SK-N-MC (cell line): ENCODE results near the gene RBM18.

Experiments used
- DNase-seq: peaks from one replicate; pipeline ENCODE4 v3.0.0-alpha.2; 2011; ENCODE audit warnings: low read depth, low spot score
- H3K27ac ChIP-seq: fragments of 200-600 bp; sonication (generic); 2 replicates; pipeline ENCODE4 v1.5.1; 2016; ENCODE audit warnings: mixed run types
- H3K36me3 ChIP-seq: fragments of 200-600 bp; sonication (generic); 2 replicates; pipeline ENCODE4 v1.6.1; 2017; ENCODE audit warnings: antibody characterized with exemption, low read length, mixed read lengths; ENCODE audit not compliant: insufficient read depth
- H3K4me3 ChIP-seq: fragments of 200-600 bp; sonication (generic); 2 replicates; pipeline ENCODE4 v1.5.1; 2016
- H3K9ac ChIP-seq: fragments of 200-600 bp; sonication (generic); 2 replicates; pipeline ENCODE4 v1.8.0; 2017; ENCODE audit warnings: mixed run types, mixed read lengths; ENCODE audit not compliant: insufficient read length
- H3K9me3 ChIP-seq: fragments of 200-600 bp; sonication (generic); 2 replicates; pipeline ENCODE4 v1.6.1; 2017; ENCODE audit warnings: low read depth, mild to moderate bottlenecking, antibody characterized with exemption, low read length, moderate library complexity, mixed read lengths
- EZH2 ChIP-seq: fragments of 200-600 bp; sonication (generic); IDR thresholded peaks from one replicate; pipeline ENCODE4 v1.6.1; 2017; ENCODE audit warnings: antibody characterized with exemption
- FOXP2 ChIP-seq: optimal IDR thresholded peaks from 2 replicates; pipeline ENCODE3; 2011; ENCODE audit warnings: mild to moderate bottlenecking, moderate library complexity; ENCODE audit not compliant: insufficient read depth; ENCODE audit errors: extremely low read length, control extremely low read depth
- POLR2AphosphoS5 ChIP-seq: IDR thresholded peaks from 2 replicates; pipeline ENCODE4 v1.6.1; 2012; ENCODE audit warnings: mild to moderate bottlenecking, low read depth, low read length, borderline replicate concordance

RBM18 gene

DNA sequence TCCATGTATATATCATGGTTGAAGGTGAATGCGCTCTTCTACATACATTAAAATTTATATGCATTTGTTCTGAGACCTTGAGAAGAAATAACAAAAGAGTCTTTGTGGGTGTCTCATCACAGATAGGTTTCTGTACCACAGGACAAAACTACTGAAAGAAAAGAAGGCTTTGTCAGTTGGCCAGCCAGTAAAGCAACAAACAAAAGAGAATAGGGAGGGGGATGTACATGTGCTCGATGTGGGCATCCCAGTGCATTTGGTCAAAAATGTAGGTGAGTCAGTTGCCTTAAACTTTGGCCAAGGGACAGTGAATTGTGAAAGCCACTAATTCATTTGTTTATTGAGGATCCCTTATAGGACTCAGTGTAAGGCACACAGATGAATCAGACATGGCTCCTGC, 13.3 kb downstream of the RBM18 start:
- peaks cover 56% of the 10 kb centered on the region for H3K36me3 ChIP-seq
- TF ChIP-seq FOXP2 (no peak), POLR2AphosphoS5 (no peak), EZH2 (no peak)
- no peak overlapping the region for H3K4me3 ChIP-seq
- H3K9ac ChIP-seq: no peak overlapping the region
- no peak for DNase-seq
- H3K9me3 ChIP-seq: no peaks in the 10 kb centered on the region
- H3K27ac ChIP-seq: no peak overlapping the region

GRCh38 chr9:122248448-122248865, 16.2 kb downstream of the RBM18 start:
- peaks cover 68% of the 10 kb centered on the region for H3K36me3 ChIP-seq
- H3K9ac ChIP-seq: no peak overlapping the region
- no peak overlapping the region for H3K27ac ChIP-seq

GRCh38 chr9:122246666-122247065, 18.0 kb downstream of the RBM18 start:
- Histone ChIP-seq H3K27ac (no peak overlapping the region), H3K4me3 (no peak overlapping the region), H3K9ac (no peak overlapping the region), H3K36me3 (peaks cover 69% of the 10 kb centered on the region), H3K9me3 (no peaks in the 10 kb centered on the region)
- no peak for TF ChIP-seq EZH2
- TF ChIP-seq POLR2AphosphoS5: no peak
- TF ChIP-seq FOXP2: no peak
- DNase-seq: no peak

More at GRCh38 chr9:122248448-122248865, 16.2 kb downstream of the RBM18 start:
- no peak for TF ChIP-seq EZH2
- no peak for TF ChIP-seq POLR2AphosphoS5
- no peak for TF ChIP-seq FOXP2
- no peak for DNase-seq
- Histone ChIP-seq H3K9me3 (no peaks in the 10 kb centered on the region), H3K4me3 (no peak overlapping the region)

- Histone ChIP-seq H3K36me3 (peaks cover 69% of the 10 kb centered on the region), H3K4me3 (no peak overlapping the region), H3K27ac (no peak overlapping the region), H3K9ac (no peak overlapping the region), H3K9me3 (no peaks in the 10 kb centered on the region)
- no peak for DNase-seq
- no peak for TF ChIP-seq POLR2AphosphoS5
- no peak for TF ChIP-seq EZH2
- no peak for TF ChIP-seq FOXP2
Observed at GRCh38 chr9:122244349-122244748, 20.3 kb downstream of the RBM18 start.

DNA sequence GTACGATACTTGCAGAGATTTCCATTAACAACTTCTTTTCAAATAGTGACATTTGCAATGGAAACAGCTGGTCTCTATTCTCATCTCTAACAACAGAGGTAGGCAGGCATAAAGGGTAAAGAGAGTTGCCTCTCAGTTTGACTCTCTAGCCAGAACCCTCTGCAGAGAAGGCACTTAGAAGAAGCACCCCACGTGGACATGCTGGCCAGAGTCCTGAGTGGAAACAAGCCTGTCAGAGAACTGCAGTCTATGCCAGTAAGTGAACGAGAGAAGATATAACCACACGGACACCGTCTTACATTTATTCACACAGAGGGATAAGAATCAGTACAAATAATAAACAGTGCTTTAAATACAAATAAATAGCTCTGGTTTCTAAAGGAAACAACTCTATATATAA, 24.9 kb downstream of the RBM18 start:
- no peak for DNase-seq
- H3K4me3 ChIP-seq: no peak overlapping the region
- TF ChIP-seq POLR2AphosphoS5: no peak
- no peaks in the 10 kb centered on the region for H3K9me3 ChIP-seq
- no peak overlapping the region for H3K9ac ChIP-seq
- H3K36me3 ChIP-seq: peaks cover 44% of the 10 kb centered on the region
- no peak overlapping the region for H3K27ac ChIP-seq

DNA sequence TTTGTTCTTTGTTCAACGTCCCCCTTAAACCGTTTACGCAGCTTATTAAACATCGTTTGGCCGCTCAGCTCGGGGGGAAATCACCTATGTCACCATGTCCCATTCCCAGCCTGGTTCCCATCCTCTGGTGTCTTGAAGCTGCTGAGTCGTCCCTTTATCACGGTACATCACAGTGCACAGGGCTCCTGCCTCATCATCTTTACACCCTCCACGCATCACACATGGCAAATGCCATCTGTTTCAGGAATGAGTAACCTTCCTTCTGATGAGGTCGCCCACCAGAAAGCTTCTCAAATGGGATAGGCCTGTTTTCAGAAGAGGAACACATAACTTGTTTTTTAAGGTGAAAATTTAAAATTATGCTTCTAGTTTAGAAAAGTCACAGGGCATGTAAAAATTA, 28.0 kb downstream of the RBM18 start:
- Histone ChIP-seq H3K4me3 (no peak overlapping the region), H3K9ac (no peak overlapping the region), H3K27ac (no peak overlapping the region), H3K9me3 (no peaks in the 10 kb centered on the region), H3K36me3 (peaks cover 16% of the 10 kb centered on the region)
- DNase-seq: no peak
- TF ChIP-seq POLR2AphosphoS5 (no peak), FOXP2 (no peak), EZH2 (no peak)

- TF ChIP-seq EZH2: no peak
- no peak for TF ChIP-seq POLR2AphosphoS5
- no peak for TF ChIP-seq FOXP2
- Histone ChIP-seq H3K27ac (no peak overlapping the region), H3K36me3 (no peaks in the 10 kb centered on the region), H3K9me3 (no peaks in the 10 kb centered on the region), H3K4me3 (no peak overlapping the region), H3K9ac (no peak overlapping the region)
- DNase-seq: no peak
Observed at GRCh38 chr9:122234022-122234748, 30.5 kb downstream of the RBM18 start.

GRCh38 chr9:122232796-122233306, 31.8 kb downstream of the RBM18 start:
- DNase-seq: no peak

GRCh38 chr9:122229485-122229837, 35.2 kb downstream of the RBM18 start:
- H3K9ac ChIP-seq: no peak overlapping the region
- H3K4me3 ChIP-seq: no peak overlapping the region
- H3K36me3 ChIP-seq: no peaks in the 10 kb centered on the region
- H3K27ac ChIP-seq: no peak overlapping the region
- no peak for DNase-seq
- no peaks in the 10 kb centered on the region for H3K9me3 ChIP-seq
- TF ChIP-seq FOXP2: no peak
- no peak for TF ChIP-seq POLR2AphosphoS5
- no peak for TF ChIP-seq EZH2

More at GRCh38 chr9:122232796-122233306, 31.8 kb downstream of the RBM18 start:
- H3K36me3 ChIP-seq: no peaks in the 10 kb centered on the region
- TF ChIP-seq FOXP2 (no peak), POLR2AphosphoS5 (no peak), EZH2 (no peak)
- H3K4me3 ChIP-seq: no peak overlapping the region
- H3K9me3 ChIP-seq: no peaks in the 10 kb centered on the region
- H3K27ac ChIP-seq: no peak overlapping the region
- H3K9ac ChIP-seq: no peak overlapping the region
